ENCODE data around the gene EDEM1. TPM values are rescaled to one million over a fixed set of nuclear protein-coding genes. Genes with fewer than 3 reads are reported as not detected.

Gene EDEM1
- total RNA-seq, 4 donors from 2014 or later, result 48.1 to 127 (median 56.3) TPM

DNA sequence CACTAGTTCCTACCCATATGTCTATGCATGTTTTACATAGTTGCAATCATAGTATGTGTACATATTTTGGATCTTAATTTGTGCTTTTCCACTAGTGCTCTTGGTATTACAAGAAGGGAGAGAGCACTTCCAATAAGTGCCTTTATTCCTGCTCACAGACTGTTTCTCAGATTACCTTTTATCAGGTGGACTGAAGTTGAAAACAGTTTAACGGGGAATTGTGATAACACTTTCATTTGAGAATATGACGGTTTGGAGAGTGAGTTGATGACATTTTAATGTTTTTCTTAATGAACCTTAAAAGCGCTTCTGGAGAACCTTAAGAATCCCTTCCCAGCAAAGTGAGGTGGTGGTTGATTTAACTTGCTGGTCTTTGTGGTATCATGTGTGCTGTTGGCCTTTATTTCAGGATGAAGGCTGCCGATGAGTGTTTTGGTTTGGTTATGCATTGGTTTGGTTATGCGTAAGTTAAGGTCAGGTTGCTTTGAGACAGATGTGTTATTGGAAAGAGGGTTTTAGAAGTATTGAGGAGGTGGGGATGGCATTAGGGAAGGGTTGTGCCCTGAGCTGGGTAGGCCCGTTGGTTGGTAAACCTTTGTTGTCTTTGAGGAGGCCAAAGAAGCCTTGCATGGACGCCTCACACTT lies 2.8 kb downstream of the EDEM1 start:
- Histone ChIP-seq H3K36me3 (no peaks in the 10 kb centered on the region), H3K27ac (no peak overlapping the region), H3K9me3 (no peaks in the 10 kb centered on the region), H3K27me3 (no peaks in the 10 kb centered on the region), H3K4me1 (peaks cover 65% of the 10 kb centered on the region), H3K4me3 (no peak overlapping the region)
- no peak for DNase-seq (ENCODE audit: low spot score in 2 of 2)
- no peak for TF ChIP-seq EP300 (IDR thresholded peaks at IDR 0.05)
- no peak for TF ChIP-seq POLR2A (IDR thresholded peaks at IDR 0.05)
- no peak for TF ChIP-seq POLR2AphosphoS5 (IDR thresholded peaks at IDR 0.05)
- no peak for TF ChIP-seq CTCF (IDR thresholded peaks at IDR 0.05)
- 81% methylated on average over 7 of the region's 7 CpGs for WGBS

GRCh38 chr3:5191555-5192304 lies 4.2 kb downstream of the EDEM1 start:
- Histone ChIP-seq H3K9me3 (no peaks in the 10 kb centered on the region), H3K4me1 (peaks cover 78% of the 10 kb centered on the region), H3K36me3 (no peaks in the 10 kb centered on the region), H3K27me3 (no peaks in the 10 kb centered on the region), H3K27ac (no peak overlapping the region), H3K4me3 (no peak overlapping the region)
- WGBS, result 74% methylated on average over 5 of the region's 5 CpGs
- DNase-seq (ENCODE audit: low spot score in 2 of 2), result no peak
- TF ChIP-seq CTCF (IDR thresholded peaks at IDR 0.05), result no peak
- no peak for TF ChIP-seq POLR2A (IDR thresholded peaks at IDR 0.05)
- no peak for TF ChIP-seq EP300 (IDR thresholded peaks at IDR 0.05)
- TF ChIP-seq POLR2AphosphoS5 (IDR thresholded peaks at IDR 0.05), result no peak

DNA sequence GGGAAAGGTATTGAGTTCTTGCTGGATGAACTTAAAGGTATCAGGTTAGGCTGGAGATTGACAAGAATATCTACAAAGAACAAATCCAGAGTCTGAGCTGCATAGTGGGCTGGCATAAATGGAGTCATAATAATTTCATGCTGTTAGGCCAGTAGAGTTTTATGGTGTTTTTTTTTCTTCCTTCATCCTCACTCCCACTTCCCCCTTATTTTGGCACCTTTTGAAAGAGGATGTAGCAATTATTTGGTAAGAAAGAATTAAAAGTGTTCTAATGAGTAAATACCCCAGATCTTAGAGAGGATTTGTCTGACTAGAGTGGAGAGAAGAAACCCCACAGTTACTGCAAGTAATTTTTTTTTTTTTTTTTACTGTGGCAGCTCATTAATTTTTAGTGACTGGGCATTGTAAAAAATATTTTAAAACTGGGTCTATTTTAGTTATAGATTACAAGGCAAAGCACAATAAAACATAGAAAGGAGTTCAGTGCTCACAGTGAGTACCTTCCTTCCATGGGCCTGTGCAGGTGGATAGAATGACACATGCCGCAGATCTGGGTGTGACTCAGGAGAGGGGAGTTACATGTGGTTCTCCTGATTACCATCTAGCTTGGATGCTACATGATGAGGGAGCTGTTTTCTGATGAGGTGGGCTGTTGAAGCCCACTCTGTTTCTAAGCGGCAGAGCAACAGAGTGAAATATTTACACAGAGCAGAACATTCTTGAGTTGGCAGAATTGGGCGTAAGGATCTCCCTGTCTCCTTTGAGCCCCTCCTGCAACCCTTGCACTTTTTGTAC lies 5.3 kb downstream of the EDEM1 start:
- Histone ChIP-seq H3K4me3 (no peak overlapping the region), H3K27me3 (no peaks in the 10 kb centered on the region), H3K36me3 (no peaks in the 10 kb centered on the region), H3K27ac (no peak overlapping the region), H3K4me1 (peaks cover 85% of the 10 kb centered on the region), H3K9me3 (no peaks in the 10 kb centered on the region)
- WGBS, result 89% methylated on average over 3 of the region's 3 CpGs
- no peak for DNase-seq (ENCODE audit: low spot score in 2 of 2)
- TF ChIP-seq POLR2AphosphoS5 (IDR thresholded peaks at IDR 0.05) (no peak), CTCF (IDR thresholded peaks at IDR 0.05) (no peak), EP300 (IDR thresholded peaks at IDR 0.05) (no peak), POLR2A (IDR thresholded peaks at IDR 0.05) (no peak)

GRCh38 chr3:5194341-5194740 lies 6.8 kb downstream of the EDEM1 start:
- peaks cover 90% of the 10 kb centered on the region for H3K4me1 ChIP-seq
- peaks cover 3% of the 10 kb centered on the region for H3K36me3 ChIP-seq
- H3K9me3 ChIP-seq, result no peaks in the 10 kb centered on the region

More at GRCh38 chr3:5194341-5194740, 6.8 kb downstream of the EDEM1 start:
- WGBS, result 53% methylated on average over 2 of the region's 2 CpGs
- DNase-seq (ENCODE audit: low spot score in 2 of 2), result no peak
- TF ChIP-seq CTCF (IDR thresholded peaks at IDR 0.05), result no peak
- no peak for TF ChIP-seq EP300 (IDR thresholded peaks at IDR 0.05)
- H3K4me3 ChIP-seq, result no peak overlapping the region
- peak overlapping the region; percentile 78 for H3K27ac ChIP-seq
- H3K27me3 ChIP-seq, result no peaks in the 10 kb centered on the region
